GM18508 (cell line): ENCODE data around the gene DSC3.

Experiments
- ATAC-seq: cut with Tn5 transposase; IDR thresholded peaks from one replicate; pipeline ENCODE4 v1.9.1; 2021; ENCODE audit warnings: moderate number of reproducible peaks; ENCODE audit not compliant: insufficient read depth, unreplicated experiment

Gene DSC3

DNA sequence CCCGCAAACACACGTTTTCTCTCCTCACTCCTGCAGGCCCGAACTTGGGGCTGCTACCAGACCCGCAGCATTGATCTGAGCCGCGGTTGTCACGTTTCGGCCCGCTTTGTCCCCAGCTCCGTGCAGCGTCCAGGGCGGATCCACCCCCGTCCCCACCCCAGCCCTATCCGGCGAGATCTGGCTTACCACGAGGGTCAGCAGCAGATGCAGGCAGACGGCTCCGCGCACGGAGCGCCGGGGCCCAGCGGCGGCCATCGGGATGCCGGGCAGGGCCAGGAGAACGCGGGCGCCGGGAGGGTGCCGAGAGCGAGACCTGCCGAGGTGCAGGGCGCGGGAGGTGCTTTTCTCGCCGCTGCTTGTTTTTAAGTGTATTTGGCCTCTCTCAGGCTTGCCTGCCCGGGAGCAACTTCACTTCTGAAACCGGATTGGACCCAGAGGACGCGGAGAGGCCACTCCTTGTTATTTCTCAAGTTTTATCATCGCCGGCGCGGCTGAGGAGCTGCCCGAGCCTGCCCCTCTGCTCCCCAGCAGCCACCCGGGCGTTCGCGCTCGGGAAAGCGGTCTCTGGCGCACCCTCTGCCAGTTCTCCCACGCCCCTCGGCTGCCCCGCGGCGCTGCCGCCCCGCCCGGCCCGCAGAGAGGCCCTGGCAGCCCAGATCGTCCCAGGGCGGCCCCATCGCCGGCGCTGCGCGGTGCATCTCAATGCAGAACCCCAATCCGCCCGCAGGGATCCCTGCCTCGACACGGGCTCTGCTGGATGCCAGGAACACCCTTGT is at the start of gene DSC3:
DSC3 (minus strand) TSS at position 337 of the 776 bp plus-strand sequence; CDS start at position 255, 82 bp downstream.
- no peak for ATAC-seq

DNA sequence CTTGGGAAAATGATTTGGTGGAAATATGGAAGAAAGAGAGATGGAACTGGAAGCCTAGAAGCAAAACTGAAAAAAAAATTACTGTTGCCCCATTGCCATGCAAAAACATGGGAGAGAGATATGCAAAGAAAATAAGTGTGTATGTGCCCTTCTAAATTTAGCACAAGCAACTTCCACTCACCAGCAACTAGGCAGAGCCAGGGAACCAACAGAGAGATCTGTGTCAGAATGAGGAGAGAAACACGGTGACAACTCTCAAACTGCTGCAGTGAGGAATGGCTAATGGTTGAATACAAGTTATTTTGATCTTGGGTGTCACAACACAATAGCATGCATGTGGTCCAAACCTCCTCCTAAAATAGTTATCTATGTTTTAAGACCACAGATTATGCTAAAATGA is 48.8 kb upstream of the DSC3 start:
- ATAC-seq: no peak

DNA sequence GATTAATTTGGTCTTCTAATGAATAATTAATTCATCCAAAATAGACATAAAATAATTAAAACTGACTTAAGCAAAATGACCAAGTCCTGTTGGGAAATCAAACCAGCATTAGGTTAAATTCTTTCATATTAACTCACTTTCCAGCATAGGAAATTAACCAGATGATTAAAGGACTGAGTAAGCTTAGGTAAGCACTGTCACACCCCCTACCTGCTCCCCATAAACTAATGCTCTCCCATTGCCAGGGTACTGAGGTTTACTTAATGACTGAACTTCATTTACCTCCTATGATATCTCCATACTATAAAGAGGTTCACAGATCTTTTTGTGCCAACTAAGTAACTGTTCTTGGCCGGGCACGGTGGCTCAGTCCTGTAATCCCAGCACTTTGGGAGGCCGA is 46.0 kb upstream of the DSC3 start:
- ATAC-seq: no peak

- no peak for ATAC-seq
Observed at GRCh38 chr18:31079973-31080372, 37.4 kb upstream of the DSC3 start.

- ATAC-seq: no peak
Observed at GRCh38 chr18:31077878-31078277, 35.3 kb upstream of the DSC3 start.

- no peak for ATAC-seq
Observed at GRCh38 chr18:31072175-31072574, 29.6 kb upstream of the DSC3 start.

DNA sequence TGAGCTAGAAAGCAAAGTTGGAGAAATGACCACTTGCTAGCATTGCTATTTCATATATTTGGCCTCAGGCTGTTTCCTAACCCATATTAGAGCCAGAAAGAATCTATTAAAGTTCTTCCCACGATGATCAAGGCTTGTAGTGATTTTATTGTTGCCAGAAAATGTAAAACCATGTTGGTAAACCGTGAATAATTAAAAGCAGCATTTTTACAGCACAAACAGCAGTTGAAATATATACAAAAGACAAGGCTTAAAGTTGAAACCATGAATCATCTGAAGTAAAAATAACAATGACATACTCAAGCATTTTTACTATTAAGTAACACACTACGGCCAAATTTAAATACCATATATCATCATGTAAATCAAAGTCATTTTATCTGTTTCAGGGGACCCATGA is 27.7 kb upstream of the DSC3 start:
- no peak for ATAC-seq

DNA sequence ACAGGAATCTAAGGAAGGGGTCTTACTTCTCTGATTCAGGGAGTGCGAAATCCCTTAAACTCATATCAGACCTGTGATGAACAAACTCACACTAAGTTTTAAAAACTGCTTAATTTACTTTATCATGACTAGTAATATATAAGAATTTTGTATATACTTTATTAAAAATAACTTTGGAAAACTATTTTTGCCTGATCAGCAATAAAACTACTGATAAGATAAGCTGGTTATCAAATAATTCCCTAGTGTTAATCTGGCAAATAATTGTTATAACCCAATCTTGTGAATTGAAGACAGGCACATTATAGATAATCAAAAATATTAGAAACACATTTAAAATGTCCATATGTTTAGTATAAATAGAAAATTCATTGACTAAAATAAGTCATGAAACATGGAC is 23.7 kb upstream of the DSC3 start:
- ATAC-seq: no peak

DNA sequence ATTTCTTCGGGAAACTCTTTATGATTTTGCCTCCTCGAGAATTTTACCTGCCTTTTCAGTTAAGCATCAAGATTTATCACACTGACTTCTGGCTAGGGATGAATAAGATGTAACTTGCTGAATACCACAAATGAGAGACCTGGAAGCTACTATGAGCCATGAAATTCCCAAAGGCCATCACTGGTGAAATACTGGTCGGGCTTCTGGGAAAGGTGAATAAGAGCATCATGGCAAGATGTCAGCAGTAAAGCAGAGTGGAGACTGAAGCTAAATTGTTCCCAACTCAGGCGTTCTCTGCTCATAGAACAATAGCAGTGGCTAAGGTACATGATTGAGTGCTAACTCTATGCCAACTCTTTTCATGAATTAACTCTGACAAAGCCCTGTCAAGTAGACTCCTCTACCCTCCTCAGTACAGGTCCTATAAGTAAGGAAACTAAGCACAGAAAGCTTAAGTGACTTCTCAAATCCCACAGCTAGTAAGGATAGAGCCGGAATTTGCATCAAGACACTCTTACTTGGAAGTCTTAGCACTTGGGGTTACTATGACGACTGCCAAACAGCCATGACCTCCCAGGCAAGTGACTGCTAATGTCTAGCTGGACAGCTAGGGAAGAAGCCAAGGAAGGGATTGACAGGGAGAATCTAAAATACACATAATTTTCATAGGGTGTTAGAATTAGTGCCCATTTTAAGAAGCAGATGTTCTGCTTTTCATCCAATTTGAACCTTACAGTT is 22.7 kb upstream of the DSC3 start:
- no peak for ATAC-seq

DNA sequence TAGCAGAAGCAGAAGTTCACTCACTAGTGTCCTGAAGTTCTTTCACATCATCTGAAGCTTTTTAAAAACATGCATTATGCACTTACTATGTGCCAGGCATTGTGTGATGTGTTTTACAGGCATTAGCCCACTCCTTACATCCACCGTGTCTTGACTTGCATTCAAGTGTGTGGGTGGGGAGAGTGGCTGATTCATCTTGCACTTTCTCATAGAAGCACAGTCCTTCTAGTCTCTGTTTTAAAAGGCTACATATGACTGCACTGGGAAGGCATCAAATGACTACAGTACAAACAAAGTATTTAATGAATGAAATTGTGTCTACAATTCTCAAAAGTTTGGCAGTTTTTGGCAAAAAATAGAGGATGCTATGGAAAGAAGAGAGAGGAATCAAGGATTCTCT is 21.6 kb upstream of the DSC3 start:
- no peak for ATAC-seq

DNA sequence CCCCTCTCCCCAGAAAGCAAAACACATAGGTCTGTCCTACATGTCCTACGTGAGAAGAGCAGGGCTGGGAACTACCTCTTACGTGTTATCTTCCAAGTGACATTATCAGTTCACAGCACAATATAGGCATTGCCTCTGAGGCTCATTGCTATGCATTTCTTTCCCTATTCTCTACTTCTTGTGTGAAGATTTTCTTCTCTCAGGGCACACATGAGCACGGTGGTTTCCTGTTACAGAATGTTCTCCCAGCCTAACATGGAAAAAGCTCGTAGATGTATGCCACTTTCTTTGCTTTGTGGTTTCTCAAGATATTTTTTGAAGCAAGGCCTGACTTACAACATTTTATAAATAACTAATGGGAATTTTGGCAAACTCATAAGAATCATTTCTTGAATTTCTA is 19.4 kb upstream of the DSC3 start:
- no peak for ATAC-seq

DNA sequence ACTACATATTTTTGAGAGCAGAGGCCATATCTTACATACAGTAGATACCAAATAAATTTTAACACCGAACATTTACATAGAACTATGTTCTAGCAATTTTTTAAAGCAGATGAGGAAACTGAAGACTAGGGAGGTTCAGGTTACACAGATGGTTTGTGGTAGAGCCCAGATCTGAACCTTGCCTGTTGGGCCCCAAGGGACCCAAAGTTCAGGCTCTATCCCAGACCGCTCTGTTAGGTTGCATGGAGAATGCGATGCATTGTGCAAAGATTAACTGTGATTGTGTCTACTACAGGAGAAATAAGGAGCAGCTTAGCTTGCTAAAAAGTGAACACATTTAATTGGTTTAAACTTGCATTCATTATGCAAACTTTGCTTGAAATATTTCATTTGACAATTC is 16.4 kb upstream of the DSC3 start:
- ATAC-seq: no peak

- ATAC-seq: no peak
Observed at GRCh38 chr18:31057917-31058316, 15.4 kb upstream of the DSC3 start.

GRCh38 chr18:31057051-31057450 is 14.5 kb upstream of the DSC3 start:
- ATAC-seq: no peak

GRCh38 chr18:31056296-31056695 is 13.8 kb upstream of the DSC3 start:
- no peak for ATAC-seq

GRCh38 chr18:31050635-31051034 is 8.1 kb upstream of the DSC3 start:
- no peak for ATAC-seq

GRCh38 chr18:31049189-31049588 is 6.6 kb upstream of the DSC3 start:
- ATAC-seq: no peak

- no peak for ATAC-seq
Observed at GRCh38 chr18:31048216-31048615, 5.7 kb upstream of the DSC3 start.

DNA sequence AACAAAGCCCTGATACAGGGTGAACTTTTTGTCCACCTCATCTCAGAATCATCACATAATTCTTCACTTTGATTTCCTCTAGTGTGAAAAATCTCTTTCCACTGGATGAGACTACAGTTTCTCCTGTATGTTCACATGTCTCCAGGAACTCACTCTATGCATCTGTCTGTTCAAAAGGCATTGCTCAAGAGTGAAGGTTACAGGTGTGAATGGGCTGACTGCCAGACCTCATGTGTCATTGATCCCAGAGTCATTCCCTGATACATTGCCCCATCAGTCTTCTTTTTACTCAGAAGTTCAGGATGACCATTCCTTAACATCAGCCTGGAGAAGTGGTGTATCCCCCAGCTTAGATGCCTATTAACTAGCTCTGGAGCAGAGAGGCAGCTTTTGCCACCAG is 4.4 kb upstream of the DSC3 start:
- ATAC-seq: no peak

DNA sequence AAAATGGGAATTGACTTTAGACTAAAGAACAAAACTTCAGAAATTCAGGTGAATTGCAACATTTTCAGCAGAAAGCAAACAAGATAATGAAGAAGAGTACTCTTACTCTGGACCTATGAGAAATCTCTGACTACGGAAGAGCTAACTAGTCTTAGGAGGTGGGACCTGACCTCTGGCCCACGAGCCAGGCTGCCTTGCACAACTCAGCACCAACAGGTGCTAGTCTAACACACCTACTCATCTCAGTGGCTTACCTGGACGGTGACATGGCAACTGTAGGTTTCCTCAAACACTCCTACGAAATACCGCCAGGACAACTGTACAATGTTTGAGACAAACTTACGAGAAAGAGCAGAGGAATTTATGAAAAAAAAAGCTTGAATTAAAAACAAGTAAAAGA is 3.1 kb upstream of the DSC3 start:
- no peak for ATAC-seq

DNA sequence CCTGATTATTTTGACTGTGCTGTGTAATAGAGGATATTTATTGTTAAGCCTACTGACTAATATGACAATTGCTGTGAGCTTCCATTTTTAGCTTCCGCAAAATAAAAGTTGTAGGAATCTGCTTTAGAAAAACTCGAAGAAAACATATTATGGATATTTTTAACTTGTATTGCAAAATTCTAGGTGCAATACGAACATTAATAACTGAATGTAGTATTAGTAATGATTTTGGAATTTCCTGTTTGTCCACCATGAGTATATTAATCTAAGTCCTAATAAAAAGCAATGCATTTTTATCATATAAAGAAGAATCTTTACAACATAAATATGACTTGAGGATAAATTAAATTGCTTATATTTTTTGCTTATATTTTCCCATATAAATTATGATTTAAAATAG is 2.4 kb upstream of the DSC3 start:
- no peak for ATAC-seq

DNA sequence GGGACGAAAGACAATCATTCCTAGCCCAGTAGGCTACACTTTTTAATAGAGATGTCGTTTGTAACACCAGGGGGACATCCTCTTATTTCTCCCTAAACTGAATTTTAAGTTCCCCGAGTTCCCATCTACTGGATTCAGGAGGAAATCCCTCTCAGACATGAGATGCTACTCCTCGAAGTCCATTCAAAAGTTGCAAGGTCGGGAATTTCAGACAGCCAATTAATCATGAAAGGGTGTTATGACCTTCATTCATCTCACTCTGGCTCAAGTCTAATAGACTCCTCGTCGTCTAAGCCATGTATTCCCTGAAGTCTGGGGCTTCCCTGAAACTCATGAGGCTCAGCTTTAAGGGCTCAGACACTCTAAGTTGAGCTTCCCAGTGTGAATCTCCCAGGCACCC is 1.2 kb upstream of the DSC3 start:
- ATAC-seq: no peak
